GM21825 (cell line): ENCODE measurements around the gene CTDSPL2.
"Not testable (repeated sequence)": the region's sequence is repeated elsewhere in the genome, so short reads cannot be mapped to it uniquely, and the experiment has no call there.

Experiments used
- ATAC-seq: cut with Tn5 transposase; IDR thresholded peaks from one replicate; pipeline ENCODE4 v1.9.1; 2021; ENCODE audit warnings: mild to moderate bottlenecking, moderate library complexity; ENCODE audit not compliant: unreplicated experiment

CTDSPL2 gene

DNA sequence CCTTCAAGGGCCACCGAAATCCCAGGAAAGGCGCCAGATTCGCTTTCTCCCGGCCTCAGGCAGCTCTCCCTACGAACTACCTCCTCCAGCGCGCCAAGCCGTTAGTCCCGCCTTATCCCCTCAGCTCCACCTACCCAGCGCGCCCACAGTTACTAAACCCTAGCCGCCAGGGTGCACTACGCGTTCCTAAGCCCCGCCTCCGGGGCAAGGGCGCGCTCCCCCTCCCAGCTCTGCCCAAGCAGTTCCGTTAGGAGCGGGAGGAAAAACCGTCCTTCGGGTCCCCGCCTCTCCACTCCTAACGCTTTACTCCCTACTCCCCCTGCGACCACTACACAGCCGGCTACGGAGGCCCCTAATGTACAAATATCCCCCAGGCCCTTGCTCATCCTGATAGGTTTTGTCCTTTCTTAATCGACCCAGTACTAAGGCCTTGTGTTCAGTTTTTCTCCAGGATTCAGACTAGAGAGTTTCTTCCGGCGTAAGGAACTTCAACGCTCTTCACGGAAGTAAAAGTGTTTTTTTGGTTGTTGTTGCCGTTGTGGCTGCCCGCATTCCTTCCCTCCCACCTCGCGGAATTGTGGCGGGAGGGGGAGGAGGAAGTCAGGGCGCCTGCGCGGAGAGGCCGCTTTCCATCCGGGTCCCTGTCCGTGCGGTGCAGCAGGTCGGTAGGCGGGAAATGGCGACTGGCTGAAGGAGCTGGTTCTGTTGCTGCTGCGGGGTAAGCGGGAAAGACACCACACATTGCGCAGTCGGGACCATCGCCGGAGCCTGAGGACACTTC is at the start of gene CTDSPL2:
CTDSPL2 (plus strand) TSS at position 655 of the 781 bp plus-strand sequence. CDS start 31,386 bp downstream, outside the sequence.
- peak; percentile 91 for ATAC-seq

DNA sequence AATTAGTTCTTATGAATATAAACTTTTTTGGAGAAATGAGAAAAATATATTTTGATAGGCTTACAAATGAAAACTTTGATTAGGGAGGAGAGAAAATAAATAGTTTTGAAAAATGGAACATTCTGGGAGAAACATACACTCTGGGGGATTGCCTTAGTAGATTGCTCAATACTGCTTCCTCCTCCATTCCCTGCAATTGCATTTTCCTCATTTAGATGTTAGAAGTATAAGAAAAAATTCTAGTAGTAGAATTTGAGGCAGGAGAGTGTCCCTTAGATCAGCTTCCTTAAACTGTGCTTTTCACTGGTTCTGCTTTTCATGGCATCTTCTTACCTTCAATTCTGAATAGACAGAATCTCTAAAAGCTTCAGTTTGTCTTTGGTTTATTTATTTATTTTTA is 46.2 kb upstream of the CTDSPL2 start:
- no peak for ATAC-seq

DNA sequence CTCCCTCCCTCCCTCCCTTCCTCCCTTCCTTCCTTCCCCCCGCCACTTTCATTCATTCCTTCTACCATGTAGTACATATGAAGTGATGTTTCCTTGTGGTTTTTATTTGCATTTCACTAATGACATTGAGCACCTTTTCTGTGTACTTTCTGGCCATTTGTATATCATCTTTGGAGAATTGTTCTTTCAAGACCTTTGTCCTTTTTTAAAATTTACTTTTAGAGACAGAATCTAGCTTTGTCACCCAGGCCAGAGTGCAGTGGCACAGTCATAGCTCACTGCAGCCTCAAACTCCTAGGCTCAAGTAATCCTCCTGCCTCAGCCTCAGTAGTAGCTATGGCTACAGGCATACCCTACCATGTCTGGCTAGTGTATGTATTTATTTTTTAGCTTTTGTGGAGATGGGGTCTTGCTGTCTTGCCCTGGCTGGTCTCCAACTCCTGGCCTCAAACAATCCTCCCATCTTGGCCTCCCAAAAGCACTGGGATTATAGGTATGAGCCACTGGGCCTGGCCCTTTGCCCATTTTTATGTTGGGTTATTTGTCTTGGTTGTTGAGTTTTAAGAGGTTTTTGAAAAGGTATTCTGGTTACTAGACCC is 42.0 kb upstream of the CTDSPL2 start:
- ATAC-seq: no peak

DNA sequence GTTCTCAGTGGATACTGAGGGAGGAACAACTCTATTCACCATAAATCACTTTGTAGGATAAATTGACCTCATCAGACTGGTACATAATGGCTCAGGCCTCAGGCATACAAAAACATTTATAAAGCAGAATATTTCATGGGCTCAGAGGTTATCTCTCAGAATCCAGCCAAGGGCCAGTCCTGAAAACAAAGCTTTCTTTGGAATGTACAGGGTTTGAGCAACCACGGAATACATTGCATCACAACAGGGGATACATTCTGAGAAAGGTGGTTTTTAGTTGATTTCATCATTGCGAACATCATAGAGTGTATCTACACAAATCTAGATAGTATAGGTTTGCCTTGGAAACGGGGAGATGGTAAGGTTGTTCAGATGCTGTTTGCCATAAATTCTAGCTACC is 33.4 kb upstream of the CTDSPL2 start:
- no peak for ATAC-seq

DNA sequence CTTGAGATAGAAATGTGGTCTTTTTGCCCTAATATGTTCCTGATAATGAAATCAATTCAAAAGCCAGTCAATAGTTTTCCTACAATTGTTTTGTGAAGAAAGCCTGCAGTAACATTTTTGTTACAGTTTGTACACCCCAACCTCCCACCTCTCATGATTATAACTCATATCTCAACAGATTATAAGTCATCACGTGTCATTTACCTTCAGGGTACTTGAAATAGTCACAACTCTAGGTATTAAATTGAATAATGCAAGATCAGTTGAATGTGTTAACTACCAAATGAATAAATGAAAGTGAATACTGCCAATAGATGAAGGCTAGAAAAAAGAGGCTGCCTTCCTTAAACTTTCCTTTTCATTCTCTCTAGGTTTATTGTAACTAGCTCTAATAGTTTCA is 32.9 kb upstream of the CTDSPL2 start:
- ATAC-seq: no peak

DNA sequence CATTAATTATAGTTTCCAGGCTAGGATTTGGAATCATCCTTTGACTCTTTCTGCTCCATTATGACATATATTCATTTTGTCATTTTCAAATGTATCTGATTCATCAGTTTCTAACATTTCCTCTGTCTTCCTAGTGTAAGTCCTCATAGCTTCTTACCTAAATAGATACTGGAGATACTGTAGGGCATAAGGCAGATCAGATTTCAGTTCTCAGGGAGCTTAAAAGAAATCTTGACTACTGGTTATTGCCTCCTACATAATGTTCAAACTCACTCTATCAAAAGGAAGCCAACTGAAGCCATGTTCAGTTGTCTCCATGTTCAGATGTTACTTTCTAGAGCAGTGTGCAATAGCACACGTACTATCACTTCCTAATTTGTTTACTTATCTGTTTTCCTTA is 29.6 kb upstream of the CTDSPL2 start:
- ATAC-seq: no peak

DNA sequence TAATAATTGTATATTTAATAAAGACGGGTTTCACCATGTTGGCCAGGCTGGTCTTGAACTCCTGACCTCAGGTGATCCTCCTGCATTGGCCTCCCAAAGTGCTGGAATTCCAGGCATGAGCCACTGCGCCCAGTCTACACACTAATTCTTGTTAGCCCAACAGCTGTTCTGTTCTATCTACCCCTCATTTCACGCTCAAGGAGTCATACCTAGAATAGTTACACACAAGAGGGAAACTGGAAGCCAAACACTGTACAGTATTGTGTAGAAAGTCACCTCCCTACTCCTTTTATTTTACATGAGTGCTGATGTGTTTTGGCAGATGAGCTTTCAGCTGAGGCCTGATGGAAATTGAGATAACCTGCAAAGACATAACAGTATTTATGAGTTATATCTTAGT is 13.4 kb upstream of the CTDSPL2 start:
- ATAC-seq: no peak

DNA sequence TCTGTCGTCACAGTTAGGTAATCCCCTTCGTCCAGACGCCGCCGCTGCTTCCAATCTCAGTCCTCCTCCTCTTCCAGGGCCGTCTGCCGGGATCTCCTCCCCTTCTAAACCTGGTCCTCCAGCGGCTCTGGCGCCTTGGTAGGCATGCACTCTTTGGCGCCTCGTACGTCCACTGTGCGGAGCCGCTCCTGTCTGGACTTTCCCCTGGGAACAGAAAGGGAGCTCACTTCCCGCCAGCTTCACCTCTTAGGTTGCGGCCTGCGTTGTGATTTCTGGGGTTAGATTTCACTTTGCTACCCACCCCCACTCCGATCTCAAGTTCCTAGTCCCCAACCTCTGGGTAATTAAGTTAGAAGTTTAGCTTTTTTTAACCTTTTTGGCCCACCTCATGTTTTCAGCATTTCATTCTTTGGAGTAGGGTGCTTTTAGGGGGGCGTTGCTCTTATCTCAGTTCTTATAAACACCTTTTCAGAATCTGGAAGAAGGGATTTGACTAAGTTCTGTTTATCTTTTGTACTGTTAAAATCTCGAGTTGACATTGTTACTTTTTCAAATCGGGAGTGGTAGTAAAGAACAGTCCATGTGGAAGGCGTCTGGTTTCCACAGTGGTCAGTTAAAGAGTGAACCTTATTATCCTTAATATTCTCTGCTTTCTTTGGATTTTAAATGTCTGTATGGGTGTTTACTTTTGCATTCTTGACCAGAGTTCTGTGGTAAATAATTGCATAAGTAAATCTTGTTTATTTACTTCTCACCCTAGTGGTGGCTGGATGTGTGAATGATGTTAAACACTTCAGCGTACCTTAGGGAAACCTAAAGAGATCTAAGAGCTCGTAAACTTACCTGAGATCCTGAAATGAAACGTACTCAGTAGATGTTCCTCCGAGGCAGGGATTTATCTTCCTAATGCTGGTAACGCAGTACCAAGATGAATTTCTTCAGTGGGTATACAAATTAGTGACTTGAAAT is 611 bp downstream of the CTDSPL2 start:
- ATAC-seq: peak; percentile 23

DNA sequence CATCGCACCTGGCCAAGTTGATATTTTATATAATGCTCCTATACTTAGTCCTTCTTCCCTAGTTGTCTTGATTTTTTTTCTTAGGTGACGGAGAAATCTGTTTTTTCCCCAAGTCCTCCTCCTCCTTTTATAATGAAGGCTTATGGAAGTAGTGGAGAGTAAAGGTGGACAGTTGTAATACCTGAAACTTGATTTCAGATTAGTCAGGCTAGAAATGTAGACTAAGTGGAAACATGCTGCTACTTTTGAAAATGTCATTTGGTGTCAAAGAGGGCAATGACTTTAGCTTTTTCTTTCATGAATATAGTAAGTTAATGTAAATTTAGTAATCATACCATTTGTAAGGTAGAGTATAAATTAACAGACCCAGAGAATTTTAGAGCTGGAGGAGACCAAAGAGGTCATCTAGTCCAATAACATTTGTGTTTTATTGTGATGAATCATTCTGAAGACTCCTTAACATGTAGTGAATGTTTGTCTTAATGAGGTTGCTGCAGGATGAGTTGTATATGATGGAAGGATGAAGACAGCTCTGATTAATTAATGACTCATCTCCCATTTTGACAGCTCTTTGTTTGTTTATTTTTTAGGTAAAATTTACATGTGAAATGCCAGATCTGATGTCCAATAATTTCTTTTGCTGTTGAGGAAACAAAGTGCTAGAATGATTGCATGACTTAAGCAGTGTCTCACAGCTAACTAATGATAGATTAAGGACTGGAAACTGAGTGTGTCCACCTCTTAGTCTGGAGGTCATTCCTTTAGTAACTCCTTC is 8.7 kb downstream of the CTDSPL2 start:
- ATAC-seq: no peak

DNA sequence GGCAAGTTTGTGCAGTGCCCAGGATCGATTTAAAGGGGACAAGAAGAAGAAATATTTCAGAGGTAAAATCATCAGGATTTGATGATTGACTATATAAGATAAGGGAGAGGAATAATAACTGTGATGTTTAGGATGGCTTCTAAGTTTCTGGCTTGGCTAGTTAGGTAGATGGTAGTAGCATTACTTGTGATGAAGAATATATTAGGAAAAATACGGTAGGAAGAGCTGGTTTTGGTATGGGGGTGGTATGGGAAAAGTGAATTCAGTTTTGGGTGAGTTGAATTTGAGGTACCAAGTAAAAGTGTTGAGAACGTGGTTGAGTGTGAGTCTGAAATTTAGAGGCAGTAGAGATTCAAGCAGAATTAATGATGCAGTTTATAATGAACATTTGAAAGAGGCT is 11.0 kb downstream of the CTDSPL2 start:
- no peak for ATAC-seq

DNA sequence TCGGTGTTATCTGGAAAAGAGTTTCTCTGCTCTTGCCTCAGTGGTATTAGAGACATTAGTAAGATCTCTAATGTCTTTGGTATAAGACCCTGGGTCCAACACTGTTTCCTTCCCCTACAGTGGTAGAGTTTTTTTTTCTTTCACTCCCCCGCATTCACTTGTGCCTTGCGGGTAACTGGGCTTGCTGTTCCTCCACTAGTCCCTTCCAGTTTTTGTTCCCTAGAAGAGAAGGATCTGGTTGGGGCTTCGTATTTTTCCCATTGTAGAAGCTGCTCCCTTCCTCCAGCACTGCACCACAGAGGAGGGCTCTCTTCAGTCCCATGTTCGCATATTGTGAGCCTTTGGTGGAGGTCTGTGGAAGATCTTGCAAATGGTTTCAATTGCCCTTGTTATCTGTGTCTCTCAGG is 13.7 kb downstream of the CTDSPL2 start:
- ATAC-seq: no peak

DNA sequence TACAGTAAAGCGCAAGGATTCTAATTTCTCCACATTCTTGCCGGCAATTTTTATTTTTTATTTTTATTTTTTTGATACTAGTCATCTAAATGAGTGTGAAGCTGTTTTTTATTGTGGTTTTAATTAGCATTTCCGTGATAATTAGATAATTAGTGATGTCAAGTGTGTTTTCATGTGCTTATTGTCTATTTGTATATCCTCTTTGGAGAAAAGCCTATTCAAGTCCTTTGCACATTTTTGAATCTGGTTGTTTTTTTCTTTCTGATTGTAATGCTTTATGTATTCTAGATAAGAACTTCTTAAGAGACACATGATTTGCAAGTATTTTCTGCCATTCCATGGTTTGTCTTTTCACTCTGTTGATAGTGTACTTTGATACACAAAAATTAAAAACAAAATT is 16.1 kb downstream of the CTDSPL2 start:
- no peak for ATAC-seq

DNA sequence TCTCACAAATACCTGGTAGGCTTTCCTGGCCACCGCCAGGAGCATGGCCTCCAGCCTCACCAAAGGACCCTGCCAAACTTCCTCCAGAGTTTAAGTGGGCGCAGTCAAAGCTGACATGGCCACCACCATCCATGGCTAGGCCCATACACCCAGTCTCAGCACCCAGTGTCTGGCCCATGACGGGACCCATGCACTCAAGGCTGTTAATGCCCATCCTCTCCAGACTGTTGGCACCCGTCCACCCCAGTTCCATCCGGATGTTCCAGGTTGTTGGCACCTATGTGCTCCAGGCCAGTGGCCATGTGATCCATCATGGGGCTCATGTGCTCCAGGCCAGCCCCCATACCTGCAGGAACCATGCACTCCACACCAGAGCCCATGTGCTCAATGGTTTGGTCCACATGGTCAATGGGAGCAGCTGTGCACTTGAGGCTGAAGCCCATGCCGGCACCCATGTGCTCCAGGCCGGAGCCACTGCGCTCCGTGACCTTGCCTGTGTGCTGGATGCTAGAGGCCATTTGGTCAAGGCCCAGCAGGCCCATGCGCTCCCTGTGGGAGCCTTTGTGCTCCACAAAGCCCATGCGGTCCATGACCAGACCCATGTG is 20.4 kb downstream of the CTDSPL2 start:
- ATAC-seq: no peak

DNA sequence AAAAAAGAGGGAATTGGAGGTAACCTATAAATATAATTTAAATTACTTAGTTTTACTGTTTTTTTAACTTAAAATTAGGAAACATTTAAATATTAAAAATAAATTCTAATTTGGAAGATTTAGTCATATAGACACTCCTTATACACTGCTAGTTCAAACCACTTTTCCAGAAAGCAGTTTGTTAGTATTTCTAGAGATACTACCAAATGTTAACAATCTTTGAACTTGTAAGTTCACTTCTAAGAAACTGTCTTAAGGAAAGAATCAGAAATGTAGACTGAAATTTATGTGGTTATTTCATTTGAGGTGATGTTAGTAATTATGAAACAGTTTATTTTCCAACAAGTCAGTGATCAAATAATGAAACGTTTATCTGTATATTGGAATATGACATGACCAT is 22.7 kb downstream of the CTDSPL2 start:
- ATAC-seq: no peak

DNA sequence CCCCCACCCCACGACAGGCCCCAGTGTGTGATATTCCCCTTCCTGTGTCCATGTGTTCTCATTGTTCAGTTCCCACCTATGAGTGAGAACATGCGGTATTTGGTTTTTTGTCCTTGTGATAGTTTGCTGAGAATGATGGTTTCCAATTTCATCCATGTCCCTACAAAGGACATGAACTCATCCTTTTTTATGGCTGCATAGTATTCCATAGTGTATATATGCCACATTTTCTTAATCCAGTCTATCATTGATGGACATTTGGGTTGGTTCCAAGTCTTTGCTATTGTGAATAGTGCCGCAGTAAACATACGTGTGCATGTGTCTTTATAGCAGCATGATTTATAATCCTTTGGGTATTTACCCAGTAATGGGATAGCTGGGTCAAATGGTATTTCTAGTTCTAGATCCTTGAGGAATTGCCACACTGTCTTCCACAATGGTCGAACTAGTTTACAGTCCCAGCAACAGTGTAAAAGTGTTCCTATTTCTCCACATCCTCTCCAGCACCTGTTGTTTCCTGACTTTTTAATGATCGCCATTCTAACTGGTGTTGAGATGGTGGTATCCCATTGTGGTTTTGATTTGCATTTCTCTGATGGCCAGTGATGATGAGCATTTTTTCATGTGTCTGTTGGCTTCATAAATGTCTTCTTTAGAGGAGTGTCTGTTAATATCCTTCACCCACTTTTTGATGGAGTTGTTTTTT is 26.3 kb downstream of the CTDSPL2 start:
- ATAC-seq: not testable (repeated sequence)

DNA sequence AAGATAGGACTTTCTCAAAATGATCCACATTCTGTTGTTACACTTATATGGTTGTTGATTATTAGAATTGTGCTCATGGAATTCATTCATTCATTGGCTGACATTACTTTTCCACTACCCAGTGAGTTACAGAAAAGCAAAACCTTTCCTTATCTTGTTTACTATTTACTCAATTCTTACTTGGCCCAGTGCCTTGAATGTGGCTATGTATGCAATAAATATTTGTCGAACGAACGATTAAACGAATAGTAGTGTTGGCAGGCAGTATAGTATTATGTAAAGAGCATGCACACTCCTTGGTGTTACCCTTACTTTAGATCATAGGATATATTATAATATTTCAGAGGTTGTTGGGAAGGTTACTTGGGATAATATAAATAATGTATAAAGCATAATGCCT is 31.0 kb downstream of the CTDSPL2 start:
- ATAC-seq: no peak

DNA sequence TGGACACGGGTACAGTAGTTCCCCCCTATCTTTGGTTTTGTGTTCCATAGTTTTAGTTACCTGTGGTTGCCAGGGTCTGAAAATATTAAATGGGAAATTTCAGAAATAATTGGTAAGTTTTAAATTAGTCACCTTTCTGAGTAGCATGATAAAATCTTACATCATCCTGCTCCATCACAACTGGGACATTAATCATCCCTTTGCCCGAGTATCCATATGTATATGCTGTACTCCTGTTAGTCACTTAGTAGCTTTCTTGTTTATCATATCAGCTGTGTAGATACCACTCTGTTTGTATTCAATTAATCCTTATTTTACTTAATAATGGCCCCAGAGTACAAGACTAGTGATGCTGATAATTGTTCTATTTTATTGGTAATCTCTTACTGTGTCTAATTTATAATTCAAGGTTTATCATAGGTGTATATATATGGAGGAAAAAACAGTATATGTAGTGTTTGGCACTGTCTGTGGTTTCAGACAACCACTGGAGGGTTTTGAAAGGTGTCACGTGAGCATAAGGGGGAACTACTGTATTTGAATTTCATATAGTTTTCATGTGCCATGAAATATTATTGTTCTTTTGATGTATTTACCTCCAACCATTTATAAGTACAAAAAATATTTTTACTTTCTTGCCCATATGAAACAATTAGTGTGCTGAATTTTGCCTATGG is 41.4 kb downstream of the CTDSPL2 start:
- no peak for ATAC-seq

DNA sequence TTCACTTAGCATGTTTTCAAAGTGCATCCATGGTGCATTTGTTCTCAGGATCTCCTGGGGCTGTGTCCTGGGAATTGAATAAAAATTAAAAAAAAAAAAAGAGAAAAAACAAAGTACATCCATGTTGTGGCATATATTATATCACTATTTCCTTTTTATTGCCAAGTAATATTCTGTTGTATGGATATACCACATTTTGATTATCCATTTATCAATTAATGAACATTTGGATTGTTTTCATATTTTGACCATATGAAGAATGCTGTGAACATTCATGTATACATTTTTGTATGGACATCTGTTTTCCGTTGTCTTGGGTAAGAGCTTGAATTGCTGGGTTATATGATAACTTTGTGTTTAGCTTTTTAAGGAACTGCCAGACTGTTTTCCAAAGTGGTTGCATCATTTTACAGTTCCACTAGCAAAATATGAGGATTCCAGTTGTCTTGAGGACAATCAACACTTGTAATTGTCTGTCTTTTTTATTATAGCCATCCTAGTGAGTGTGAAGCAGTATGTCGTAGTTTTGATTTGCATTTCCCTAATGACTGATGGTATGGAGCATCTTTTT is 44.5 kb downstream of the CTDSPL2 start:
- no peak for ATAC-seq

DNA sequence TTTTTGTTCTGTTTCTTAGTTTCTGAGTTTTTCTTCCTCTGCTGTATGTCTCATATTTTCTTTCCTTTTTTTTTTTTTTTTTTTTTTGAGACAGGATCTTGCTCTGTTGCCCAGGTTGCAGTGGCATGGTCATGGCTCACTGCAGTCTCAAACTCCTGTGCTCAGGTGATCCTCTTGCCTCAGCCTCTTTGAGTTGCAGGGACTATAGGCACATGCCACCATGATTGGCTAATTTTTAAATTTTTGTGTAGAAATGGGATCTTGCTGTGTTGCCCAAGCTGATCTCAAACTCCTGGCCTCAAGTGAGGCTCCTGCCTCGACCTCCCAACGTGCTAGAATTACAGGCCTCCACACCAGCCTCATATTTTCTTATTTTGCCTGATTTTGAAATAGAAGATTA is 51.9 kb downstream of the CTDSPL2 start:
- no peak for ATAC-seq
